OCI-LY1 (cell line): ENCODE data around the gene NFIX.

Experiments used
- EZH2 ChIP-seq: fragments of 200-600 bp; sonication (generic), shearing (Covaris generic); IDR thresholded peaks from 2 replicates; pipeline ENCODE4 v1.8.0; 2017; ENCODE audit warnings: borderline replicate concordance, mixed run types, mild to moderate bottlenecking, antibody characterized with exemption, low read length, moderate library complexity, mixed read lengths
- TF ChIP-seq, protein P1 (sequence below): fragments of 200-600 bp; sonication (generic), shearing (Covaris generic); IDR thresholded peaks from 2 replicates; pipeline ENCODE4 v1.5.1; 2017; ENCODE audit warnings: mild to moderate bottlenecking, antibody characterized with exemption, low read length, moderate library complexity, mixed read lengths

DNA sequence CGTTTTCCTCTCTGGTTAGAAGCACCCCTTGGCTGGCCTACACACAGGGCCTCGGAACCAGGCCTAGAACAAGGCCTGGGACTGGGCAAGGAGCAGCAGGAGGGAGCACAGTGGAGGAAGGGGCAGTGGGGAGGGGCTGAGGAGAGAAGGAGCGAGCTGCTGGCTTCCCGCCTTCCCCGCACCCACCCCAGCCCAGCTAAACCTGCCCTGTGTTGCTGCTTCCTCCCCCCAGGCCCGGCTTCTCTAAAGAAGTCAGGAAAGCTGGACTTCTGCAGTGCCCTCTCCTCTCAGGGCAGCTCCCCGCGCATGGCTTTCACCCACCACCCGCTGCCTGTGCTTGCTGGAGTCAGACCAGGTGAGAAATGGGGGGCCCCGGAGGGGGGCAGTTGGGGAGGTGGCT lies 83.1 kb downstream of the NFIX start:
- TF ChIP-seq, protein P1, sequence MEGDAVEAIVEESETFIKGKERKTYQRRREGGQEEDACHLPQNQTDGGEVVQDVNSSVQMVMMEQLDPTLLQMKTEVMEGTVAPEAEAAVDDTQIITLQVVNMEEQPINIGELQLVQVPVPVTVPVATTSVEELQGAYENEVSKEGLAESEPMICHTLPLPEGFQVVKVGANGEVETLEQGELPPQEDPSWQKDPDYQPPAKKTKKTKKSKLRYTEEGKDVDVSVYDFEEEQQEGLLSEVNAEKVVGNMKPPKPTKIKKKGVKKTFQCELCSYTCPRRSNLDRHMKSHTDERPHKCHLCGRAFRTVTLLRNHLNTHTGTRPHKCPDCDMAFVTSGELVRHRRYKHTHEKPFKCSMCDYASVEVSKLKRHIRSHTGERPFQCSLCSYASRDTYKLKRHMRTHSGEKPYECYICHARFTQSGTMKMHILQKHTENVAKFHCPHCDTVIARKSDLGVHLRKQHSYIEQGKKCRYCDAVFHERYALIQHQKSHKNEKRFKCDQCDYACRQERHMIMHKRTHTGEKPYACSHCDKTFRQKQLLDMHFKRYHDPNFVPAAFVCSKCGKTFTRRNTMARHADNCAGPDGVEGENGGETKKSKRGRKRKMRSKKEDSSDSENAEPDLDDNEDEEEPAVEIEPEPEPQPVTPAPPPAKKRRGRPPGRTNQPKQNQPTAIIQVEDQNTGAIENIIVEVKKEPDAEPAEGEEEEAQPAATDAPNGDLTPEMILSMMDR, result no peak
- TF ChIP-seq EZH2, result no peak
